DOHH2 (cell line): Measurements from ENCODE around the gene LDLRAD2.

Source experiments
- H3F3A ChIP-seq: fragments of 200-600 bp; sonication (generic), shearing (Covaris generic); 2 replicates; pipeline ENCODE4 v1.6.0; 2016; ENCODE audit warnings: antibody characterized with exemption, mild to moderate bottlenecking; ENCODE audit not compliant: control insufficient read depth, insufficient read depth
- H3K27ac ChIP-seq: fragments of 200-600 bp; sonication (generic); 2 replicates; pipeline ENCODE4 v1.5.1; 2014; ENCODE audit warnings: low read depth, mild to moderate bottlenecking, low read length, moderate library complexity
- H3K27me3 ChIP-seq: fragments of 200-600 bp; sonication (generic); 2 replicates; pipeline ENCODE4 v1.6.1; 2014; ENCODE audit warnings: mild to moderate bottlenecking, low read length, mixed read lengths; ENCODE audit not compliant: control insufficient read depth
- H3K36me3 ChIP-seq: fragments of 200-600 bp; sonication (generic); 2 replicates; pipeline ENCODE4 v1.6.1; 2014; ENCODE audit warnings: mild to moderate bottlenecking, low read length, moderate library complexity, mixed read lengths; ENCODE audit not compliant: control insufficient read depth
- H3K4me1 ChIP-seq: fragments of 200-600 bp; sonication (generic); 2 replicates; pipeline ENCODE4 v1.6.1; 2014; ENCODE audit warnings: mild to moderate bottlenecking, low read length, mixed read lengths; ENCODE audit not compliant: control insufficient read depth
- H3K4me2 ChIP-seq: fragments of 200-600 bp; sonication (generic); 2 replicates; pipeline ENCODE4 v1.6.0; 2014; ENCODE audit warnings: mild to moderate bottlenecking, low read length, moderate library complexity
- H3K4me3 ChIP-seq: fragments of 200-600 bp; sonication (generic); 2 replicates; pipeline ENCODE4 v1.5.1; 2014; ENCODE audit warnings: mild to moderate bottlenecking, low read length, mixed read lengths
- H3K79me2 ChIP-seq: fragments of 200-600 bp; sonication (generic); 2 replicates; pipeline ENCODE4 v1.6.1; 2014; ENCODE audit warnings: mild to moderate bottlenecking, low read length, mixed read lengths; ENCODE audit not compliant: control insufficient read depth
- H3K9me2 ChIP-seq: fragments of 200-600 bp; sonication (generic); replicated peaks from 2 replicates; pipeline ENCODE4 v1.6.1; 2014; ENCODE audit warnings: mild to moderate bottlenecking, low read length, mixed read lengths; ENCODE audit not compliant: control insufficient read depth
- H3K9me3 ChIP-seq: fragments of 200-600 bp; sonication (generic); 2 replicates; pipeline ENCODE4 v1.6.1; 2014; ENCODE audit warnings: antibody characterized with exemption, low read length, mixed read lengths; ENCODE audit not compliant: control insufficient read depth, insufficient read depth
- H4K20me1 ChIP-seq: fragments of 200-600 bp; sonication (generic); 2 replicates; pipeline ENCODE4 v1.6.0; 2014; ENCODE audit warnings: low read depth, mild to moderate bottlenecking, antibody characterized with exemption, low read length, moderate library complexity; ENCODE audit not compliant: control insufficient read depth, insufficient read depth
- CTCF ChIP-seq: fragments of 200-600 bp; sonication (generic); IDR thresholded peaks from one replicate; pipeline ENCODE4 v1.5.1; 2014; ENCODE audit warnings: antibody characterized with exemption, mild to moderate bottlenecking, low read depth, low read length; ENCODE audit not compliant: poor library complexity, severe bottlenecking
- EZH2phosphoT487 ChIP-seq: fragments of 200-600 bp; sonication (generic); IDR thresholded peaks from 2 replicates; pipeline ENCODE4 v1.6.1; 2017; ENCODE audit warnings: borderline replicate concordance, mild to moderate bottlenecking, antibody characterized with exemption, low read length, moderate library complexity, mixed read lengths

Gene LDLRAD2

GRCh38 chr1:21773585-21773984, 38.5 kb upstream of the LDLRAD2 start:
- no peak for TF ChIP-seq CTCF
- no peak for TF ChIP-seq EZH2phosphoT487
- H3K4me1 ChIP-seq: peaks cover 31% of the 10 kb centered on the region
- no peaks in the 10 kb centered on the region for H3K27me3 ChIP-seq
- peaks cover 99% of the 10 kb centered on the region for H3K79me2 ChIP-seq
- no peaks in the 10 kb centered on the region for H3K9me2 ChIP-seq
- H3K4me3 ChIP-seq: peak overlapping the region; percentile 22; the same call in 1 of the 2 replicates
- no peaks in the 10 kb centered on the region for H3K9me3 ChIP-seq
- no peaks in the 10 kb centered on the region for H3K36me3 ChIP-seq
- peak overlapping the region; percentile 59 for H3K4me2 ChIP-seq
- H3F3A ChIP-seq: no peaks in the 10 kb centered on the region
- H4K20me1 ChIP-seq: peaks cover 2% of the 10 kb centered on the region
- no peak overlapping the region for H3K27ac ChIP-seq

- Histone ChIP-seq H3K4me2 (no peak overlapping the region), H3K9me2 (no peaks in the 10 kb centered on the region), H3F3A (no peaks in the 10 kb centered on the region), H3K36me3 (peaks cover 4% of the 10 kb centered on the region; the same call in 1 of the 2 replicates), H3K9me3 (no peaks in the 10 kb centered on the region), H3K27me3 (no peaks in the 10 kb centered on the region), H3K4me3 (no peak overlapping the region), H3K79me2 (peaks cover 99% of the 10 kb centered on the region), H3K27ac (no peak overlapping the region), H4K20me1 (peaks cover 8% of the 10 kb centered on the region), H3K4me1 (peaks cover 37% of the 10 kb centered on the region)
- TF ChIP-seq CTCF (no peak), EZH2phosphoT487 (no peak)
Measured at GRCh38 chr1:21774835-21775549, 37.1 kb upstream of the LDLRAD2 start.

- H3K4me2 ChIP-seq: no peak overlapping the region
Measured at GRCh38 chr1:21775550-21775914, 36.5 kb upstream of the LDLRAD2 start.

More at GRCh38 chr1:21775550-21775914, 36.5 kb upstream of the LDLRAD2 start:
- Histone ChIP-seq H3K36me3 (peaks cover 4% of the 10 kb centered on the region; the same call in 1 of the 2 replicates), H3K9me2 (no peaks in the 10 kb centered on the region), H3K27ac (no peak overlapping the region), H3K27me3 (no peaks in the 10 kb centered on the region), H3K4me3 (no peak overlapping the region), H4K20me1 (peaks cover 13% of the 10 kb centered on the region), H3F3A (0 out of 2 replicates have a peak, but pooled peaks cover 3% of the 10 kb centered on the region), H3K79me2 (peaks cover 99% of the 10 kb centered on the region), H3K9me3 (no peaks in the 10 kb centered on the region), H3K4me1 (peaks cover 42% of the 10 kb centered on the region)
- TF ChIP-seq CTCF (no peak), EZH2phosphoT487 (no peak)
